GM10847 (cell line): Measurements from ENCODE around the gene MFSD6L.

ENCODE experiments used
- POLR2A ChIP-seq: IDR thresholded peaks from 2 replicates; pipeline ENCODE4 v1.6.1; 2011; ENCODE audit not compliant: insufficient read length; ENCODE audit errors: extremely low read depth

Gene MFSD6L

GRCh38 chr17:8803531-8804420, 4.6 kb upstream of the MFSD6L start:
- no peak for TF ChIP-seq POLR2A

- no peak for TF ChIP-seq POLR2A
Observed at GRCh38 chr17:8801135-8801840, 2.1 kb upstream of the MFSD6L start.

GRCh38 chr17:8800656-8801055, 1.5 kb upstream of the MFSD6L start:
- no peak for TF ChIP-seq POLR2A

GRCh38 chr17:8799570-8800212, 526 bp upstream of the MFSD6L start:
- TF ChIP-seq POLR2A, result no peak

GRCh38 chr17:8798176-8798845, 854 bp downstream of the MFSD6L start:
- TF ChIP-seq POLR2A, result no peak

GRCh38 chr17:8797621-8798175, 1.5 kb downstream of the MFSD6L start:
- TF ChIP-seq POLR2A, result no peak

- no peak for TF ChIP-seq POLR2A
Observed at GRCh38 chr17:8794636-8795035, 4.5 kb downstream of the MFSD6L start.

- no peak for TF ChIP-seq POLR2A
Observed at GRCh38 chr17:8793649-8794048, 5.5 kb downstream of the MFSD6L start.

- no peak for TF ChIP-seq POLR2A
Observed at GRCh38 chr17:8792646-8793045, 6.5 kb downstream of the MFSD6L start.

- TF ChIP-seq POLR2A, result no peak
Observed at GRCh38 chr17:8791910-8792270, 7.3 kb downstream of the MFSD6L start.

- no peak for TF ChIP-seq POLR2A
Observed at GRCh38 chr17:8791248-8791909, 7.8 kb downstream of the MFSD6L start.

GRCh38 chr17:8789743-8790142, 9.4 kb downstream of the MFSD6L start:
- no peak for TF ChIP-seq POLR2A

GRCh38 chr17:8788998-8789397, 10.2 kb downstream of the MFSD6L start:
- no peak for TF ChIP-seq POLR2A

- TF ChIP-seq POLR2A, result no peak
Observed at GRCh38 chr17:8785547-8786413, 13.4 kb downstream of the MFSD6L start.
